ENCODE data around the gene COL5A1. TPM values are rescaled to one million over a fixed set of nuclear protein-coding genes. Genes with fewer than 3 reads are reported as not detected.
A peak's percentile ranks its signal among the peaks of the same experiment; 100 is the strongest.

Gene COL5A1
- total and polyA plus RNA-seq, 4 donors, result 12.2 to 169 (median 65.4) TPM

DNA sequence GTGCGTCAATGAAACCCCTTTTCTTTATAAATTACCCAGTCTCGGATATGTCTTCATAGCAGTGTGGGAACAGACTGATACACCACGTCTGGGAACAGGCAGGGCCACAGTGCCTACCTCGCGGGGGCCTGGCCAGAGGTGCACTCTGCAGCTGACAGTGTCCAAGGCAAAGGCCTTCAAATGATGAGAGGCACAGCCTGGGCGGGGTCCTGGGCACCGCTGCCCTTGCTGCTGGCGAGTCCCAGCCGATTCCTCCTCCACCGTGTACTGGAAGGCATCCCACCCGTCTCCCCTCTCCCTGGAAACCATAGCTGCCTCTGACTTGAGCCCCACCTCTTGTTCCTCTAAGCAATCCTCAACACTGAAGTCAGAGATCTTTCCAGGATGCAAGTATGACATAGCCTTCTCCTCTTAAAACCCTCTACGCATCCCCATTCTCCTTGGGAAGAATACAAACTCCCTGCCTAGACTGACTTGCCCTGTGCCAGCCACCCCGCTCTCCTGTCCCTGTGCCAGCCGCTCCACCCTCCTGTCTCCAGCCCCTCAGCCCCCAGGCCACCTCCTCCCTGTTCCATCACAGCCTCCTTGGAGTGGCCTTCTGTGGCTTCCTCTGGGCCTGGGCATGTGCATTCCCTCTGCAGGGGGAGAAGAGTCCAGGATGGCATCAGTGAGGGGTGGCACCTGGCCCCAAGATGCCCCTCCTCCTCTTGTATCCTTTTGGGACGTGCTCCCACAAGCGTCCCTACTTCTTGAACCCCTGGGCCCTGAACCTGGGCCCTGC, 8.1 kb upstream of the COL5A1 start:
- no peaks in the 10 kb centered on the region for H3K27me3 ChIP-seq (ENCODE audit: control insufficient read depth in 3 of 3, insufficient read depth in 3 of 3, low read length in 2 of 3)
- no peak overlapping the region for H3K9ac ChIP-seq (ENCODE audit: insufficient read depth in 1 of 2, low read length in 2 of 2)
- peak in 1 of 3 donors; percentile 9 for DNase-seq
- H3K27ac ChIP-seq (ENCODE audit: low read depth in 1 of 2, low read length in 1 of 2), result no peak overlapping the region
- no peak overlapping the region for H3K4me3 ChIP-seq
- no peaks in the 10 kb centered on the region for H3K36me3 ChIP-seq (ENCODE audit: control insufficient read depth in 4 of 4, insufficient read depth in 4 of 4, low read length in 4 of 4)
- no peak for ATAC-seq (ENCODE audit: insufficient read depth, low FRiP score)
- no peaks in the 10 kb centered on the region for H3K9me3 ChIP-seq (ENCODE audit: control insufficient read depth in 4 of 4, insufficient read depth in 3 of 4, low read length in 3 of 4)
- peaks cover 0 to 12% (median 0%) of the 10 kb centered on the region in 5 donors for H3K4me1 ChIP-seq (ENCODE audit: control insufficient read depth in 5 of 5, insufficient read depth in 5 of 5, low read length in 5 of 5)
- TF ChIP-seq, protein P1, sequence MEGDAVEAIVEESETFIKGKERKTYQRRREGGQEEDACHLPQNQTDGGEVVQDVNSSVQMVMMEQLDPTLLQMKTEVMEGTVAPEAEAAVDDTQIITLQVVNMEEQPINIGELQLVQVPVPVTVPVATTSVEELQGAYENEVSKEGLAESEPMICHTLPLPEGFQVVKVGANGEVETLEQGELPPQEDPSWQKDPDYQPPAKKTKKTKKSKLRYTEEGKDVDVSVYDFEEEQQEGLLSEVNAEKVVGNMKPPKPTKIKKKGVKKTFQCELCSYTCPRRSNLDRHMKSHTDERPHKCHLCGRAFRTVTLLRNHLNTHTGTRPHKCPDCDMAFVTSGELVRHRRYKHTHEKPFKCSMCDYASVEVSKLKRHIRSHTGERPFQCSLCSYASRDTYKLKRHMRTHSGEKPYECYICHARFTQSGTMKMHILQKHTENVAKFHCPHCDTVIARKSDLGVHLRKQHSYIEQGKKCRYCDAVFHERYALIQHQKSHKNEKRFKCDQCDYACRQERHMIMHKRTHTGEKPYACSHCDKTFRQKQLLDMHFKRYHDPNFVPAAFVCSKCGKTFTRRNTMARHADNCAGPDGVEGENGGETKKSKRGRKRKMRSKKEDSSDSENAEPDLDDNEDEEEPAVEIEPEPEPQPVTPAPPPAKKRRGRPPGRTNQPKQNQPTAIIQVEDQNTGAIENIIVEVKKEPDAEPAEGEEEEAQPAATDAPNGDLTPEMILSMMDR (IDR thresholded peaks at IDR 0.05; ENCODE audit: control extremely low read depth, extremely low read depth), result no peak
- 92% methylated on average over 15 to 16 of the region's 16 CpGs for WGBS, 2 donors

DNA sequence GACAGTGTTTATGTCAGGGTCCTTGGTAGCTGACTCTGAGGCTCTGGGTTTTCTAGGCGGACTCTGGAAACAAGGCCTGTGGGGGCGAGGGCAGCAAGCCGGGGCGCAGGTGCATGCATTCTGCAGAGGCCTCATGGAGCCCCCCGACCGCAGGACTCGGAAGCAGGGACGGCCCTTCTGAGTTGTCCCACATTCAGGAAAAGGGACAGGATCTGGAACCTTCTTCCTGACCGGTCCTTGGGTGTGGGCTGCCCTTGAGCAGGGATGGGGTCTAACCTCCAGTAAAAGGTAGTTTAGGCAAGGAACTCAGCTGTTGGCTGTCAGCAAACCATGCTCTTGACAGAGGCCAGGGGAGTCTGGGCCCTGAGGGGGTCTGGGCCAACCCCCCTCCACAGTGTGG, 7.4 kb upstream of the COL5A1 start:
- ATAC-seq (ENCODE audit: insufficient read depth, low FRiP score) (no peak), DNase-seq (peak in 1 of 3 donors; percentile 8)
- no peaks in the 10 kb centered on the region for H3K27me3 ChIP-seq (ENCODE audit: control insufficient read depth in 3 of 3, insufficient read depth in 3 of 3, low read length in 2 of 3)
- no peaks in the 10 kb centered on the region for H3K36me3 ChIP-seq (ENCODE audit: control insufficient read depth in 4 of 4, insufficient read depth in 4 of 4, low read length in 4 of 4)
- no peak overlapping the region for H3K9ac ChIP-seq (ENCODE audit: insufficient read depth in 1 of 2, low read length in 2 of 2)
- H3K4me1 ChIP-seq (ENCODE audit: control insufficient read depth in 5 of 5, insufficient read depth in 5 of 5, low read length in 5 of 5), result peaks cover 0 to 12% (median 0%) of the 10 kb centered on the region in 5 donors
- no peaks in the 10 kb centered on the region for H3K9me3 ChIP-seq (ENCODE audit: control insufficient read depth in 4 of 4, insufficient read depth in 3 of 4, low read length in 3 of 4)
- H3K4me3 ChIP-seq, result no peak overlapping the region
- H3K27ac ChIP-seq (ENCODE audit: low read depth in 1 of 2, low read length in 1 of 2), result no peak overlapping the region
- 91 to 98% methylated on average over 9 of the region's 9 CpGs for WGBS, 2 donors
- TF ChIP-seq, protein P1 (IDR thresholded peaks at IDR 0.05; ENCODE audit: control extremely low read depth, extremely low read depth), result no peak

DNA sequence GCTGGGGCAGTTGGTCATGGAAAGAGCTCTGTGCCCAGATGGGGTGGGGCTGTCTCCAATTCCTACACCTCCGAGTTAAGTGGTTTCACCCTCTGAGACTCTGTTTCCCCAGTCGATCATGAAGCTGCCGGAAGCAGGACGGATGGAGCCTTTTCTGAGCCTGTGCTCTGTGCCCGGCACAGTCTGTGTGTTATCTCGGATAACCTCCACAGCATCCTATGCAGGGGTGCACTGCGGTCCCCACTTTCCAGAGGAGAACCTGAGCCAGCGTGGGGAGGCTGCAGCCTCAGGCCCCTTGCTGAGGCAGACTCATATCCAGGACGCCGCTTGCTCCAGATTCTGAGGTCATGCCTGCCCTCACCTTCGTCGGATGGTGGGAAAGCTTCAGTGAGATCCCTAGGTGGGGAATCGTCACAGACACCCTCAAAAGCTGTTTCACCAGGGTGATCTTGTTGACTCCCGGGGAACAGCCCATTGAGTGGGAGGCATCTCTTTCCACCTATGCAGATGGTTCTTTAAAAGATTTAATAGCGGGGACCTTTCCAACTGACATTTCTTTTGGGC, 6.9 kb upstream of the COL5A1 start:
- peak in 1 of 3 donors; percentile 9 for DNase-seq
- H3K4me3 ChIP-seq, result no peak overlapping the region
- H3K4me1 ChIP-seq (ENCODE audit: control insufficient read depth in 5 of 5, insufficient read depth in 5 of 5, low read length in 5 of 5), result peaks cover 0 to 12% (median 0%) of the 10 kb centered on the region in 5 donors
- no peak overlapping the region for H3K9ac ChIP-seq (ENCODE audit: insufficient read depth in 1 of 2, low read length in 2 of 2)
- TF ChIP-seq, protein P1 (IDR thresholded peaks at IDR 0.05; ENCODE audit: control extremely low read depth, extremely low read depth), result no peak
- 92 to 94% methylated on average over 15 of the region's 15 CpGs for WGBS, 2 donors
- no peaks in the 10 kb centered on the region for H3K27me3 ChIP-seq (ENCODE audit: control insufficient read depth in 3 of 3, insufficient read depth in 3 of 3, low read length in 2 of 3)
- H3K27ac ChIP-seq (ENCODE audit: low read depth in 1 of 2, low read length in 1 of 2), result no peak overlapping the region
- H3K36me3 ChIP-seq (ENCODE audit: control insufficient read depth in 4 of 4, insufficient read depth in 4 of 4, low read length in 4 of 4), result no peaks in the 10 kb centered on the region
- no peak for ATAC-seq (ENCODE audit: insufficient read depth, low FRiP score)
- no peaks in the 10 kb centered on the region for H3K9me3 ChIP-seq (ENCODE audit: control insufficient read depth in 4 of 4, insufficient read depth in 3 of 4, low read length in 3 of 4)

All from lung (tissue), 12 donors.